Measurements from ENCODE around the gene TMA16.

The TMA16 gene

GRCh38 chr4:163515198-163515597 is 20.7 kb downstream of the TMA16 start:
- no peak for TF ChIP-seq CTCF (conservative IDR thresholded peaks at IDR 0.05)
- no peak overlapping the region for H3K27ac ChIP-seq

GRCh38 chr4:163523791-163524365 is 29.4 kb downstream of the TMA16 start:
- no peak for TF ChIP-seq CTCF (conservative IDR thresholded peaks at IDR 0.05)
- H3K27ac ChIP-seq = no peak overlapping the region

GRCh38 chr4:163525982-163526381 is 31.5 kb downstream of the TMA16 start:
- no peak for TF ChIP-seq CTCF (conservative IDR thresholded peaks at IDR 0.05)
- H3K27ac ChIP-seq = no peak overlapping the region

- no peak for TF ChIP-seq CTCF (conservative IDR thresholded peaks at IDR 0.05)
- H3K27ac ChIP-seq = no peak overlapping the region
Observed at GRCh38 chr4:163527172-163527571, 32.7 kb downstream of the TMA16 start.

- TF ChIP-seq CTCF (conservative IDR thresholded peaks at IDR 0.05) = no peak
- H3K27ac ChIP-seq = no peak overlapping the region
Observed at GRCh38 chr4:163528653-163529052, 34.2 kb downstream of the TMA16 start.

- no peak for TF ChIP-seq CTCF (conservative IDR thresholded peaks at IDR 0.05)
- H3K27ac ChIP-seq = no peak overlapping the region
Observed at GRCh38 chr4:163534056-163534455, 39.6 kb downstream of the TMA16 start.

GRCh38 chr4:163535657-163536056 is 41.2 kb downstream of the TMA16 start:
- no peak overlapping the region for H3K27ac ChIP-seq
- 0 out of 2 replicates have a peak, but pooled peaks have one; percentile 6 for TF ChIP-seq CTCF (conservative IDR thresholded peaks at IDR 0.05)
